Adipocyte (in vitro differentiated cells): ENCODE data around the gene THSD7B.

Source experiments
- DNase-seq: peaks from one replicate; pipeline ENCODE4 v3.0.0-alpha.2; 2015; ENCODE audit warnings: low read depth
- H3K27me3 ChIP-seq: replicated peaks from 2 replicates; pipeline ENCODE4 v1.7.0; 2013; ENCODE audit warnings: mild to moderate bottlenecking, low read length, moderate library complexity; ENCODE audit not compliant: control insufficient read depth, insufficient read depth
- H3K36me3 ChIP-seq: 2 replicates; pipeline ENCODE4 v1.7.0; 2013; ENCODE audit warnings: low read length, mild to moderate bottlenecking, moderate library complexity; ENCODE audit not compliant: control insufficient read depth, insufficient read depth, severe bottlenecking
- H3K4me1 ChIP-seq: 2 replicates; pipeline ENCODE4 v1.7.0; 2013; ENCODE audit warnings: mild to moderate bottlenecking, low read length, moderate library complexity; ENCODE audit not compliant: control insufficient read depth, insufficient read depth
- H3K4me3 ChIP-seq: 2 replicates; pipeline ENCODE4 v1.7.0; 2013; ENCODE audit warnings: mild to moderate bottlenecking, low read length, moderate library complexity
- H3K9ac ChIP-seq: 2 replicates; pipeline ENCODE4 v1.7.0; 2013; ENCODE audit warnings: mild to moderate bottlenecking, low read length, moderate library complexity
- H3K9me3 ChIP-seq: 2 replicates; pipeline ENCODE4 v1.7.0; 2013; ENCODE audit warnings: mild to moderate bottlenecking, low read length, moderate library complexity; ENCODE audit not compliant: control insufficient read depth

The THSD7B gene

DNA sequence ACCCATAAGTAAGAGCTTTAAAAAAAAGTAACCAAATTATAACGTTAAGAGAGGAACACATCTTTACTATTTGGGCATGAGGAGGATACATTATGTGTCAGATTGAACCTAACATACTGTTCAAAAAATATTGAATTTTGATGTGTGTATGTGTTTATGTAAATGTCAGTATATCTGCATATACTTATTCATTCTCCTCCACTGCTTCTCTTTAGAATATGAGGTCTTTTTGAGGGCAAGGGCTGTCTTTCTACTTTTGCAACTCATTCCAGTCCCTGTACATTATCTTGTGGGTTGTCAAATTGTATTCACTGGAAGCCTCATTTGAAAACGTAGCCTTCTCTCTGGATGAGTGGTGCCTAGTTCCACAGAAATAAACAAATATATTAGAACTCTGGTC lies 689.5 kb downstream of the THSD7B start:
- H3K36me3 ChIP-seq = no peaks in the 10 kb centered on the region

DNA sequence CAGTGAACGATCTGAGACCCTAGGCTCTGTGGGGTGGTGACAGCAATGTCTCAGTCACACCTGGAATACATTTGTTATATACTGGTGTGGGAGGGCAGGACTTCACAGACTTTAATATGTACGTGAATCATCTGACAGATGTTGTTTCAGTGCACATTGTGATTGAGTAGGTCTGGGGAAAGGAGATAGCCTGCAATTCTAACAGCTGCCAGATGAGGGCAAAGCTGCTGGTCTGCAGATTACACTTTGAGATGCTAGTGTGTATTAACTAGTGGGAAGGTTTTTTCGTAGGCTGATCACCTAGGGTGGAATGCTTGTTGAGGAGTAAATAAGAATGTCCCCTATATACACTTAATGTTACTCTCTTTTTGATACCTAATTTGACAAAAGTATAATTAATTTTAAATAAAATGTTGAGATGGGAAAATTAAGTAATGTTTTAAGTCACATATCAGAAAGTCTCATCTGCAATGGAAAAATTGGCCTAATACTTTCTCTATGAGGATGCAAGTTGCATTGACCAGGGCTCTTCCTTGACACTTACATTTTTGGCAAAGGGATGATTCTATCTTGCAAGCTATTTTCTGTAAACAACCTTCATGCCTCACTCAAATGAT lies 702.0 kb downstream of the THSD7B start:
- no peak overlapping the region for H3K4me3 ChIP-seq
- no peak overlapping the region for H3K9ac ChIP-seq
- H3K36me3 ChIP-seq = no peaks in the 10 kb centered on the region
- H3K9me3 ChIP-seq = no peaks in the 10 kb centered on the region
- H3K27me3 ChIP-seq = no peaks in the 10 kb centered on the region
- peak; percentile 24 for DNase-seq
- H3K4me1 ChIP-seq = no peaks in the 10 kb centered on the region

More for the DNA sequence above, 689.5 kb downstream of the THSD7B start:
- Histone ChIP-seq H3K9ac (no peak overlapping the region), H3K9me3 (peaks cover 15% of the 10 kb centered on the region), H3K27me3 (no peaks in the 10 kb centered on the region), H3K4me3 (no peak overlapping the region), H3K4me1 (no peaks in the 10 kb centered on the region)
- no peak for DNase-seq

DNA sequence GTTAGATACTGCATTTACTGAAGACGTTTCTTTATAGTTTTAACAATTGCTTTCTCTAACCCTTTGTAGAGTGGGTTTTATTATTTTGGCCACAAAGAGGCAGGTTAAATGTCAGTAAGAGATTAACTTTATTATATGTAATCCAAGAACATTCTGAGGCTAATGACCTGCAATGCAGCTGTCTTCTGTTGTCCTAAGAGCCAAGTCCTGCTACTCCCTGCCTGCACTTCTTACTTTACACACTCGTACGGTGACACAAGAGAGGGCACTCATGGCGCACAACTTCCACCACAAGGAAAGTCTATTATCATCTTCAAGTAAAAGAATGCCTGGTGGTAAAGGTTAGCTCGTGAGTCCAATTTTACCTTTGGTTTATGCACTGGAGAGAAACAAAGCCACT lies 727.9 kb downstream of the THSD7B start:
- Histone ChIP-seq H3K9ac (no peak overlapping the region), H3K4me3 (no peak overlapping the region), H3K36me3 (no peaks in the 10 kb centered on the region), H3K27me3 (no peaks in the 10 kb centered on the region), H3K9me3 (no peaks in the 10 kb centered on the region), H3K4me1 (no peaks in the 10 kb centered on the region)
- DNase-seq = no peak

DNA sequence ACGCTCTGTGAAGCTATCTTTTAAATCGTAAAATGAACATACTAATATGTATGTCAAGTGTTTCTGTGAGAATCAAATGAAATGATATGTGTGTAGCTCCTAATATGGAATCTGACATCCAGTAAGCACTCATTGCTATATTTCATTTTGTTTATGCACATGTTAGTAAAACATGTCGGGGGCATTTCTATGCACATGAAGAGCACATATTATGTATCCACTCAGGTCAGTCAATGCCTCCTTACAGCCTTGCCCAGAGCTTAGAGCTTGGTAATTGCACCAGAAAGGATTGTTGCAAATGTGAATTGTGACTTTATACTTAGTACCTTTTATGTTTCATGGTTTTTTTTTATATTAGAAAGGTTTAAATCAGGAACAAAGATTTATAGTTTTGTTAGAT lies 735.3 kb downstream of the THSD7B start:
- no peak overlapping the region for H3K9ac ChIP-seq
- H3K4me1 ChIP-seq = no peaks in the 10 kb centered on the region
- DNase-seq = no peak
- H3K9me3 ChIP-seq = no peaks in the 10 kb centered on the region
- H3K36me3 ChIP-seq = no peaks in the 10 kb centered on the region
- no peak overlapping the region for H3K4me3 ChIP-seq
- no peaks in the 10 kb centered on the region for H3K27me3 ChIP-seq

DNA sequence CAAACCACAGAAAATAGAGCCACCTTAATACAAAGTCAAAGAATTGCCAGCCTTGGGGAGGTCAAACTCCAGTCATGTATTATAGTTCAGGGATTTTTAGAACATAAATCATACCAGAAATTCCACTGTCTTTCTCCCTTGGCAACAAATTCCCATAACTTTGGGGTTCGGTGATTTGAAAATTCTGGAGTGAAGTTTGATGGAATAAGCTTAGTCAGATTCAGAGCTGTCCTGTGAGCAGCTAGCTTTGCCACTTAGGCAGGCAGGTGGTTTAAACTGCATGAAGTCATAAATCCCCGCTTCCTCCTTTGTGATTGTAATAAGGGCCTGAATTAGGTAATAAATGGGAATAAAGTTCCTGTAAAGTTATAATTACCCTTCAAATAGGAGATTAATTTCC lies 741.9 kb downstream of the THSD7B start:
- Histone ChIP-seq H3K36me3 (no peaks in the 10 kb centered on the region), H3K9me3 (no peaks in the 10 kb centered on the region), H3K4me3 (no peak overlapping the region), H3K4me1 (no peaks in the 10 kb centered on the region), H3K9ac (no peak overlapping the region), H3K27me3 (no peaks in the 10 kb centered on the region)
- no peak for DNase-seq

DNA sequence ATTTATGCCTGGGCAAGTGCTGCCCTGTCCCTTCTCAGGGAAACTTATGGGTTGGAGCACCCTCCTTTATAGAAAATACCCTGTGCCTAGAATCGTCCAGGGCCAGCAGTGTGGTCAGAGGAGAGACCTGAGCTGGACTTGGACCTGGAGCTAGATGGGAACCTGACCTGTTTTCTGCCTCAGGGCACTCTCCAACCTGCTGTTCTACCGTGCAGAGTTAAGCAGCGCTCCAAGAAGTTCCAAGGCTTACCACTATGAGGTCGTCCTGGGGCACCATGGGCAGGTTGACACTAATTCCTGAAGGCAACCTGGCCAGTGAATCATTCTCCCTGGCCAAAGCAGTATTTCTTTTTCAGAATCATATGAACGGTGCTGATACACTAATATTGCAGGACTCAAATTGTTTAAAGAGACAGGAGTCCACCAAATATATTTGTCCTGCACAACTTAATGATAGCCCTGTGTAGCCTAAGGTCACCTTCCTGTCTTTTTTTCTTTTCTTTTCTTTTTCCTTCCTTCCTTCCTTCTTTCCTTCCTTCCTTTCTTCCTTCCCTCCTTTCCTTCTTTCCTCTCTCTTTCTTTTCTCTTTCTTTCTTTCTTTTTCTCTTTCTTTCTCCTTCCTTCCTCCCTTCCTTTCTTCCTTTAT lies 743.5 kb downstream of the THSD7B start:
- Histone ChIP-seq H3K4me3 (no peak overlapping the region), H3K9me3 (no peaks in the 10 kb centered on the region), H3K4me1 (no peaks in the 10 kb centered on the region), H3K36me3 (no peaks in the 10 kb centered on the region), H3K27me3 (no peaks in the 10 kb centered on the region), H3K9ac (no peak overlapping the region)
- no peak for DNase-seq

DNA sequence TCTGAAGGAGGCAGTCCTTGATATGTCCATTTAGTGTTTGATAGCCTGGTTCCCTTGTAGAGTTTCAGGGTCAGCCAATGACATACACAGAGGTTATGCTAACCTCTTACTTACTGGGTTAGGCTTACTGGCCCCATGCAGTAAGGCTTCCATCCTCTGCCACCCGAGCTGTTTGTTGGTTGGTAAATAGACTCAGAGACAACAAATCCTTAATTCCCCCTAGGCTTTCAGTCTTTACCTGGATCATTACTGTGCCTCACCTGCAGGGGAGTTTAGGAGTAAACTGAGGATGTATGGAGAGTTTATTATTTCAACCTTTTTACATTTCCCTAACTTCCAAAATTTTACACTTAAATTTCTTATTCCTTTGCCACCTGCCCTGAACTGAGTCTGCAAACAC lies 746.2 kb downstream of the THSD7B start:
- Histone ChIP-seq H3K9ac (no peak overlapping the region), H3K4me1 (no peaks in the 10 kb centered on the region), H3K9me3 (peaks cover 7% of the 10 kb centered on the region), H3K27me3 (no peaks in the 10 kb centered on the region), H3K36me3 (no peaks in the 10 kb centered on the region), H3K4me3 (no peak overlapping the region)
- no peak for DNase-seq

DNA sequence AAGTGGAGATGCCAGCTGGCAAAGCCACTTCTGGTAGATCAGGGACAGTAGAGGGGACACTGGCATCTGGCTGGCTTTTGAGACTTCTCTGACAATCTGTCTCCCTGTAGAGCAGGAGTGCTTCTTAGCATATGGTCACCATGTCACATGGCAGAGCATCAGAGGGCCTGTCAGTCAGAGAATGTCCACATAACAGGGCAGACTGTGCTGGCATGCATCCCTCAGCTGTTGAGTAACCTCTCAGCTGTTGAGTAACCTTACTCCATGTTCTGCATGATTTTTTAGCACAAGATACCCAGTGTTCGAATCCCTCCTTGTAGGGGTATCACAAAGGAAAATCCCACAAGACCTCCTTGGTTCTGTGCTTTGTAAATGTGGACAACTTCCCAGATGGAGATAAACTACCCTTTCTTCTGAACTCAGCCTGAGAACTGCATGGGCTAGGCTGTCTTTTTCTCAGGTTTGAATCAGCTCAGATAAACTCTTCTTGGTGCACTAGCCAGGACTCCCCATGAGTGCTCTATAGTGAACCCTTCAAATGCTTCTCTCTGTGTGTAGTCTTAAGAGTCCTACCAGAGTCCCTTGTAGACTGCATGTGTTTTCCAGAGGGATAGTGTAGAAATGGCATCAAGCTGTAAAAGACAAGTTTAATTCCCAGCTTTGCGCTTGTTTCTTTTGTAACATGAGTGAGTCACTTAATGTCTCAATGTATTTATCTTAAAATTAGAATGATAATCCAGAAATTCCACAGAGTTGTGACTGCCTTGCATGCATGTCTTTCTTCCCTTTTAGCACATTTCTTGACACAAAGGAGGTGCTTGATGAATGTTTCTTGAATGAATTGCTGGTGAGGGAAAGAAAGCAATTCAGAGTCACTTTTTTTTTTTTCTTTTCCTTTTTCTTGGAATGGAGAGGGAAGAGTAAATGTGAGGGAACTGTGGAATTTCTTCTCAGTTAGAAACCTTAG lies 756.6 kb downstream of the THSD7B start:
- DNase-seq = no peak
- H3K4me3 ChIP-seq = no peak overlapping the region
- no peaks in the 10 kb centered on the region for H3K4me1 ChIP-seq
- no peaks in the 10 kb centered on the region for H3K27me3 ChIP-seq
- no peaks in the 10 kb centered on the region for H3K36me3 ChIP-seq
- no peak overlapping the region for H3K9ac ChIP-seq
- no peaks in the 10 kb centered on the region for H3K9me3 ChIP-seq

DNA sequence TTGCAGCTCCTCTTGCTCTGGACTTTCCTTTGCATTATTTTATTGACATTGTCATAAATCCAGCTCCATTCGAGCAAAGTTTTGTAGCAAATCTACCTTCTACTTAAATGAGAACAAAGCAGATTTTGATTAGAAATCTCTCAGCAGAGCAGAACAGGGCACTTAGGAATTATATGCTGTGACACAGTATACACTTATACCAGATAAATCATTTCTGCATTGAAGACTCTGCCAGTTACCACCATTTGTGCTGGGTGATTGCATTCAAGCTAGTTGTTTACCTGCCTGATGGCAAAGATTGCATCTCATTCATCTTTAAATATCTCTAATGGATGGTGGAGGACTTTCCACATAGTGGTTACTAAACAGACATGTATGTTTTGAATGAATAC lies 757.3 kb downstream of the THSD7B start:
- no peaks in the 10 kb centered on the region for H3K9me3 ChIP-seq
- no peak overlapping the region for H3K4me3 ChIP-seq
- H3K4me1 ChIP-seq = no peaks in the 10 kb centered on the region
- no peak for DNase-seq
- no peaks in the 10 kb centered on the region for H3K36me3 ChIP-seq
- no peaks in the 10 kb centered on the region for H3K27me3 ChIP-seq
- no peak overlapping the region for H3K9ac ChIP-seq

DNA sequence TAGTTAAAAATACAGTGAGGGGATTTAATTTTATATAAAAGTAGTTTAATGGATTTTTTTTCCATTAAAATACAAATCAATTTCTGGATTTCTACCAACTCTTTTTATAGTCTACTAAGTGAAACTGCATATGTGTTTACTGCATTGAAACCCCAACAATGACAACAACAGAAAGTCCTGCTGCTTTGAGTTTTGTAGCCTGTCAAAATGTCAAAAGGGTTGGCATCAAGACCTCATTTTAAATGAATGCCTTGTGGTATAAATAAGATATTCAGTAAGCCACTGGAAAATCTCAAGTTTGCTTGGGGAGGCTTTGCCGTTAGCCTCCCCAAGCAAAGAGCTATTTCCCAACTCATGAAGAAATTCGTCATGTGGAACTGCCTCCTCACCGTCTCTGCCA lies 758.6 kb downstream of the THSD7B start:
- Histone ChIP-seq H3K27me3 (no peaks in the 10 kb centered on the region), H3K4me3 (no peak overlapping the region), H3K9me3 (no peaks in the 10 kb centered on the region), H3K4me1 (no peaks in the 10 kb centered on the region), H3K9ac (no peak overlapping the region), H3K36me3 (no peaks in the 10 kb centered on the region)
- no peak for DNase-seq

DNA sequence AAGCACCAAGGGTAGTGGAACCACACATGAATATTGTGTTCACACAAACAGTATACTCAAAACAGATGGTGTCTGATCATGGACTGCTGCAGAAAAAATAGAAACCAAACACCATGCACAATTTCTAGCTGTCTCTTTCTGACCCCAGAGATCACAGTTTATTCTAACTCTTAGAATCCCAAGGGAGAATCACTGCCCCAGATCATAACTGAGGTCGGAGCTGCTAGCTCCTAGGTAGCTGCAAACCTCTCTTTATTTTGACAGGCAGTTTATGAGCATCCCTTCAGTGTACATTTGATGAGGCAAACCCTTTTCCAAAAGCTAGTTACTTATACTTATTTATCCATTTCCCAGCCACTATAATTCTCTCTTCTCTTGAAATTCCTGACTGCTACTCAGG lies 759.8 kb downstream of the THSD7B start:
- Histone ChIP-seq H3K4me1 (no peaks in the 10 kb centered on the region), H3K27me3 (no peaks in the 10 kb centered on the region), H3K9me3 (no peaks in the 10 kb centered on the region), H3K4me3 (no peak overlapping the region), H3K9ac (no peak overlapping the region), H3K36me3 (no peaks in the 10 kb centered on the region)
- no peak for DNase-seq
